ENCODE results near the gene TBCC.
"Not testable (repeated sequence)": the region's sequence is repeated elsewhere in the genome, so short reads cannot be mapped to it uniquely, and the experiment has no call there.

The TBCC gene

GRCh38 chr6:42727627-42728026 is 18.3 kb downstream of the TBCC start:
- DNase-seq: no peak

- peak in 1 of 2 donors; percentile 24 for DNase-seq
Measured at GRCh38 chr6:42727087-42727611, 18.8 kb downstream of the TBCC start.

- peak; percentile 65 to 71 for DNase-seq
Measured at GRCh38 chr6:42726485-42727086, 19.3 kb downstream of the TBCC start.

GRCh38 chr6:42726026-42726425 is 19.9 kb downstream of the TBCC start:
- no peak for DNase-seq

DNA sequence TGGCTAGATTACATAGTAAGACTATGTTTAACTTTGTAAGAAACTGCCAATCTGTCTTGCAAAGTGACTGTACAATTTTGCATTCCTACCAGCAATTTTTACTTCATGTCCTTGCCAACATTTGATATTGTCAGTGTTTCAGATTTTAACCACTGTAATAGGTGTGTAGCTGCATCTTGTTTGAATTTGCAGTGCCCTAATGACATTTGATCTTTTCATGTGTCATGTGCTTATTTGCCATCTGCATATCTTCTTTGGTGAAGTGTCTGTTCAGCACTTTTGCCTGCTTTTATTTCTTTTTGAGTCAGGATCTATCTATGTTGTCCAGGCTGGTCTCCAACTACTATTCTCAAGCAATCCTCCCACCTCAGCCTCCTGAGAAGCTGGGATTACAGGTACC is 21.1 kb downstream of the TBCC start:
- no peak for DNase-seq

DNA sequence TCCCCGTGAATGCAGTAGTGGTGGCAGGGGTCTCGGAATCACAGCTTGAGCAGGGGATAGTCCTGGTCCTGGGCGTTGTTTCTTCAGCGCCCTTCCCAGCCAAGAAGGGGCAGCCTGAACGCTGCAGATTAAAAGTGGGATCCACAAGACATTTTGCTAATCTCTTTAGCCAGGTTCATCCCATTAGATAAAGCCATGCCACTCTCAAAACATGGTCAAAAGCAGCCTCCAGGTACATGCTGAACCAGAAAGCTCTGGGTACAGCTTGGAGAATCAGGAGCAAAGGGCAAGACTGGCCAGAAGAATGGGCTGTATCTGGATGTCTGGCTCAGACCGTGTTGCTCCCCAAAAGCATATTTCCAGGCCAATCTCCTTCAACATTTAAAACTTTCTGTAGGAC is 23.4 kb downstream of the TBCC start, which contains the start of gene PRPH2:
PRPH2 (minus strand) TSS at position 101 of the 400 bp plus-strand sequence. CDS start 263 bp downstream, outside the sequence.
- no peak for DNase-seq

DNA sequence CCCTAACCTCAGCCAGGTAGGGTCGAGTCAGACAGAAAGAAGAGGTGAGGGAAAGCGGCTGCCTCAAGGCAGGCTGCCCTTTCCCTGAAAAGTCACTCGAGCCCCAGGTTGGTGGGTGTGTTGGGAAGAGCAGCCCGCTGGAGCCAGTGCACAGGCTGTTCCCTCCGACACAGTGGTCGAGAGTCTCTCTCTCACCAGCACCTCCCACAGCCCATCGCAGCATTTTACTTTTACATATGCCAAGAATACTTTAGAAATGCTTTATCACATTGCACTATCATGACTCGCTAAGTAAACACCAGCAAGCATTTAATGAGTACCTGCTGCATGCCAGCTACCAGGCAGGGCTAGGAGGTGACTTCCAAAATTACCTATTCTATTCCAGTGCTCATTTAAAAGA is 25.2 kb downstream of the TBCC start:
- DNase-seq: no peak

- no peak for DNase-seq
Measured at GRCh38 chr6:42715871-42716270, 30.0 kb downstream of the TBCC start.

DNA sequence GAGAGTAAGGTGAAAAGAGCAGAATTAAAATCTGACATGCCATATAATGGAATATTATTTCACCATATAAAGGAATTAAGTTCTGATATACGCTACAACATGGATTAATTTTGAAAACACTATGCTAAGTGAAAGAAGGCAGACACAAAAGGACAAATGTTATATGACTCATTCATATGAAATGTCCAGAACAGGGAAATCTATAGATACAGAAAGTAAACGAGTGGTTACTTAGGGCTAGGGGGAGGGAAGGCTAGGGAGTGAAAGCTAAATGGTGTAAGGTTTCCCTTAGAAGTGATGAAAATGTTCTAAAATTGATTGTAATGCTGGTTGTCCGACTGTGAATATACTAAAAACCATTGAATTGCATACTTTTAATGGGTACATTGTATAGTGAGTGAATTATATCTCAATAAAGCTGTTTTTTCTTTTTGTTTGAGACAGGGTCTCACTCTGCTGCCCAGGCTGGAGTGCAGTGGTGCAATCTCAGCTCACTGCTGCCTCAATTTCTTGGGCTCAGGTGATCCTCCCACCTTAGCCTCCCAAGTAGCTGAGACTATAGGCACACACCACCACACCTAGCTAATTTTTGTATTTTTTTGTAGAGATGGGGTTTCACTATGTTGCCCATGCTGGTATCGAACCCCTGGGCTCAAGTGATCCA is 31.7 kb downstream of the TBCC start:
- no peak for DNase-seq

GRCh38 chr6:42711930-42712329 is 34.0 kb downstream of the TBCC start:
- no peak for DNase-seq

DNA sequence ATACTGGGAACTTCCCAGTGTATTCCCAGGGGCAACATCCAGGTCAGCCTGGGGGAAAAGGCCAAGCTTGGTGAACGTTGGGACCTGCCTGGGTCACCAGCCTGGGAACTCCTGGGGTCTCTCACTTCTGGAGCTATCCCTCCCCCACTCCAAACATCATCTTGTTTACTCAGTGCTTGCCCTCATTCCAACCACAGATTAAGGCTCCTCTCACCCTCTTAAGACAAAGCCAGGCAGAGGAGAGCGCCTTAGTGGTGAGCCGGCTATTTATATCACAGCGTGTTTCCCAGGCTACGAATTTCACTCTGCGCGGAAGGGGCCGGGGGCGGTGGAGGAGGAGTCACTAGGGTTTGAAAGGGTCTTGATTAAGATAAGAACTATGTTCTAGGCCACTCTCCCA is 35.6 kb downstream of the TBCC start:
- no peak for DNase-seq

- DNase-seq: no peak
Measured at GRCh38 chr6:42709871-42710270, 36.0 kb downstream of the TBCC start.

GRCh38 chr6:42708096-42708495 is 37.8 kb downstream of the TBCC start:
- DNase-seq: no peak

DNA sequence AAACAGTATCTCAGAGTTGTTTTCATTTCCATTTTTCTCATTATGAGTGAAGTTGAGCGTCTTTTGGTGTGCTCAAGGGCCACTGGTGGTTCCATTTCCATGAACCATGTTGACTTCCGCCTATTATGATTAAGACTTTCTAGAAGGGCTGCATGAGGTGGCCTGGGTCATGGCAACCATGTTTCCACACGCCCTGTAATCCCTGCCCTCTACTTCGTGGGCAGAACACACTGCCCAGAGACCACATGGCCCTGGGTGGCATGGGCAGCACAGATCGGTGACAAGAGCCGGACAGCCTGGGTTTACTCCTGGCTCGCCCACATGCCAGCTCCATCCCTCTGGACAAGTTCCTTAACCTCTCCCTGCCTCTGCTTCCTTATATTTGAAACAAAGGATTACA is 38.3 kb downstream of the TBCC start:
- DNase-seq: no peak

DNA sequence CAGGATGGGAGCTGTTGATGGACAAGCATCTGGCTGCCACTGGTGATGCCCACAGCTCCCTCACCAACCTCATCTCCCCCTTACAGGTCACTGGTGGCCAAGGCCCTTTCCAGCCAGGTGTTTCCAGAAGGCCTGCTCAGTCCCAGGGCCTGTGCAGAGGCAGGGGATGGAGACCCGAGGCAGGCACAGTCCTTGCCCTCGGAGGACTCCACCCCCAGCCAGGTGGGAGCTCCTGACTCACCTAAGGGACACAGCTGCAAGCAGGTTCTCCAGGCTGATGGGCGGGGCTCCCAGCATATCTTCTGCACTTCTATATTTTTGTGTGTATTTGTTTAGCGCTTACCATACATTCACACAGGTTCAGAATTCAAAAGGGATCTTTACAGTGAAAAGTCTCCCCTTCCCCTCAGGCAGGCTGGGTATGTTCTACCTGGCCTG is 40.9 kb downstream of the TBCC start:
- no peak for DNase-seq

- DNase-seq: no peak
Measured at GRCh38 chr6:42704251-42704936, 41.5 kb downstream of the TBCC start.

DNA sequence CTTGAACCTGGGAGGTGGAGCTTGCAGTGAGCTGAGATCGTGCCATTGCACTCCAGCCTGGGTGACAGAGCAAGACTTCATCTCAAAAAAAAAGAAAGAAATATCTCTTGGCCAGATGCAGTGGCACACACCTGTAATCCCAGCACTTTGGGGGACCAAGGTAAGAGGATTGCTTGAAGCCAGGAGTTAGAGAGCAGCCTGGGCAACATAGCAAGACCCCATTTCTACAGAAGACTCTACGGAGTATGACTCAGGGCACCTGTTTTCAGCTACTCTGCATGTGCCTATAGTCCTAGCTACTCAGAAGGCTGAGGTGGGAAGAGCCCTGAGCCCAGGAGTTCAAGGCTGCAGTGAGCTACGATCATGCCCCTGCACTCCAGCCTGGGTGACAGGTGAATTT is 43.1 kb downstream of the TBCC start:
- not testable (repeated sequence) for DNase-seq

GRCh38 chr6:42702200-42702599 is 43.7 kb downstream of the TBCC start:
- DNase-seq: no peak

- DNase-seq: no peak
Measured at GRCh38 chr6:42698217-42698616, 47.7 kb downstream of the TBCC start.

- DNase-seq: no peak
Measured at GRCh38 chr6:42697268-42697655, 48.6 kb downstream of the TBCC start.

DNA sequence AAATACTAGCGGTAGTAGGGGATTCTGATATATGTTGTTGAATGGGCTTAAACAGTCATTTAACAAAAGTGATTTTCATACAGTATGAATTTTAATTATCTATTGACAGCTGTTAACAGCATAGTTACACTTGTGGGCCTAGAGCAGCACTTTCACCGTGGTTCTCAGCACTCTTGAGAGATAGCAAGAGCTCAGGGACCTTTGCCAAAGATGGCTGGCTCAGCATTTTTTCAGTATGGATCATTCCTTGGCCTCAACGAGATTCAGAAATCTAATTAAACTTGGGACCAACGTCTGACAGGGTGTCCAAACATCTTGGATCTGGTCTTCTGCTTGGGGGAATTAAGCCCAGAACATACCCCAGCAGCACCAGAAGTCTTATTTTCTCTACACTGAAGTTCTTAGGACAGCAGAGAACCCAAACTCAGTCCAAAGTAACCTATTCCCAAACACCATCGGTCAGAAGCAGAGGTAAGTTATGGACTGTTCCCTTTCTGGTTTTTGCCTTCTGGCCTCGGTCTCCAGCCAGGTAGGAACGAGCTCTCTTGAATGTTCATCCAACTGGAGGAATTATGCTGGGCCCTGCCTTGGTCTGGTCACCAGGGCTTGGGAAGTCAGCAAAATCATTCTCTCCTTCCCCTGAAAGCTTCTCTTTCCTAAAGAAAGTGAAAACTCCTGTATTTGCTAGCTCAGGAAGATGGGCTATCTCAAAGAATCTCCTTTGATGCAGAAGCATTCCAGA is 49.2 kb downstream of the TBCC start:
- no peak for DNase-seq

- no peak for DNase-seq
Measured at GRCh38 chr6:42694586-42694985, 51.3 kb downstream of the TBCC start.
